Right lobe of liver (tissue), 4 donors: Measurements from ENCODE around the gene GOLGA6B.
"Not testable (repeated sequence)": the region's sequence is repeated elsewhere in the genome, so short reads cannot be mapped to it uniquely, and the experiment has no call there.

Experiments used
- CTCF ChIP-seq, 4 donors: fragments of 200-600 bp in 3 of 4; fragments of 450-650 bp in 1 of 4; IDR thresholded peaks; one replicate each; pipeline versions ENCODE4 v1.5.1 to v1.8.0; 2016 to 2022; ENCODE audit warnings: antibody characterized with exemption in 4 of 4, mild to moderate bottlenecking in 2 of 4
- POLR2A ChIP-seq: fragments of 450-650 bp; IDR thresholded peaks from one replicate; pipeline ENCODE4 v1.6.1; 2017; ENCODE audit warnings: antibody characterized with exemption, mild to moderate bottlenecking
- donor health status: DM: no; HTN: no; CAD: no.
- donor health status: DM: no; HTN: no; CAD: no.
- donor health status: DM: no; HTN: yes; CAD: no.

GRCh38 chr15:72708551-72709303 is 54.2 kb downstream of the GOLGA6B start:
- not testable (repeated sequence) for TF ChIP-seq CTCF (IDR thresholded peaks at IDR 0.05); POLR2A
